HL-60 (cell line): Measurements from ENCODE around the gene RESP18.

Experiments
- DNase-seq, 2 experiments: peaks; one replicate each; pipeline ENCODE4 v3.0.0-alpha.2; 2010 to 2020; ENCODE audit warnings: low read depth in 1 of 2, low spot score in 1 of 2
- H3K27ac ChIP-seq: fragments of 250-450 bp; sonication (Bioruptor Pico); replicated peaks from 2 replicates; pipeline ENCODE4 v1.5.1; 2020; ENCODE audit warnings: mild to moderate bottlenecking, moderate library complexity
- H3K27me3 ChIP-seq: fragments of 250-450 bp; sonication (Bioruptor Pico); 2 replicates; pipeline ENCODE4 v1.5.1; 2021; ENCODE audit warnings: mild to moderate bottlenecking, moderate library complexity; ENCODE audit not compliant: insufficient read depth, poor library complexity, severe bottlenecking
- H3K4me3 ChIP-seq: replicated peaks from 2 replicates; pipeline ENCODE4 v1.5.1; 2011; ENCODE audit warnings: mild to moderate bottlenecking, control low read depth, low read length; ENCODE audit not compliant: insufficient read depth
- GABPA ChIP-seq: IDR thresholded peaks from 2 replicates; pipeline ENCODE4 v1.6.1; 2012; ENCODE audit warnings: low read depth
- POLR2AphosphoS5 ChIP-seq: IDR thresholded peaks from 2 replicates; pipeline ENCODE4 v1.6.1; 2012; ENCODE audit warnings: low read depth
- SPI1 ChIP-seq: IDR thresholded peaks from 2 replicates; pipeline ENCODE4 v1.6.1; 2012; ENCODE audit warnings: low read depth, mild to moderate bottlenecking, borderline replicate concordance
- TF ChIP-seq, protein P1 (sequence below): IDR thresholded peaks from one replicate; pipeline ENCODE4 v1.5.1; 2011; ENCODE audit warnings: low read length, control low read depth, inconsistent platforms; ENCODE audit not compliant: insufficient read depth
- TF ChIP-seq, protein P2 (sequence below): IDR thresholded peaks from 2 replicates; pipeline ENCODE4 v1.6.1; 2012; ENCODE audit warnings: low read depth; ENCODE audit not compliant: insufficient replicate concordance

RESP18 gene

DNA sequence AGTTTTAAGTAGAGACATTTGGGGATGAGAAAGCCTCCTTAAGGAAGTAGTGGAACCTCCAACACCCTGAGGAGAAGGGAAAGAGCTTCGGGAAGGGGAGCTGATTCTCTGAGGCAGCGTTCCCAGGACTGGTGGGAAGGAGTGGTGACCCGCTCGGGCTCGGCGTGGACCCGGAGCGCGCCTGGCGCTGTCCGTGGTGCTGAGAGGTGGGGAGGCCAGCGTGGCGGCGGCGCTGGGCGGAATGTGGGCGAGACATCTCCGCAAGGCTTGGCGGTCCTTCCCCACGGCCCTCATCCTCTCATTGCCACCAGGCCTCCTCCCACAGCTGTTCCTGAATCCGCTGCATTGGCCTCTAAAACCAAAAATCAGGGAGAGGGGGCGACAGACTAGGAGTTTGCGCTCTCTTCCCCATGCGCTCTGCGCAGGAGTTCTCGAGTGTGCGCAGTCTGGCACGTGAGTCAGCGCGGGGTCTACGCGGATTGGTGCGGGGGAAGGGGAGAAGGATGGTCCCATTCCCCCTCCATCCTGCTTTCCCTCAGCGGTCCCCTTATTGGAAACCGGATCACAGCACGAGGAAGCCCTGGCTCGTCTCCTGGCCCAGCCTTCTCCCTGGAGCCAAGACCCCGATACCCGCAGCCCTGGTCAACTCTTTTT is 857 bp downstream of the RESP18 start:
- Histone ChIP-seq H3K27ac (no peak overlapping the region), H3K4me3 (no peak overlapping the region), H3K27me3 (peaks cover 17% of the 10 kb centered on the region)
- no peak for DNase-seq
- TF ChIP-seq, protein P1, sequence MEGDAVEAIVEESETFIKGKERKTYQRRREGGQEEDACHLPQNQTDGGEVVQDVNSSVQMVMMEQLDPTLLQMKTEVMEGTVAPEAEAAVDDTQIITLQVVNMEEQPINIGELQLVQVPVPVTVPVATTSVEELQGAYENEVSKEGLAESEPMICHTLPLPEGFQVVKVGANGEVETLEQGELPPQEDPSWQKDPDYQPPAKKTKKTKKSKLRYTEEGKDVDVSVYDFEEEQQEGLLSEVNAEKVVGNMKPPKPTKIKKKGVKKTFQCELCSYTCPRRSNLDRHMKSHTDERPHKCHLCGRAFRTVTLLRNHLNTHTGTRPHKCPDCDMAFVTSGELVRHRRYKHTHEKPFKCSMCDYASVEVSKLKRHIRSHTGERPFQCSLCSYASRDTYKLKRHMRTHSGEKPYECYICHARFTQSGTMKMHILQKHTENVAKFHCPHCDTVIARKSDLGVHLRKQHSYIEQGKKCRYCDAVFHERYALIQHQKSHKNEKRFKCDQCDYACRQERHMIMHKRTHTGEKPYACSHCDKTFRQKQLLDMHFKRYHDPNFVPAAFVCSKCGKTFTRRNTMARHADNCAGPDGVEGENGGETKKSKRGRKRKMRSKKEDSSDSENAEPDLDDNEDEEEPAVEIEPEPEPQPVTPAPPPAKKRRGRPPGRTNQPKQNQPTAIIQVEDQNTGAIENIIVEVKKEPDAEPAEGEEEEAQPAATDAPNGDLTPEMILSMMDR = no peak
- TF ChIP-seq, protein P2, sequence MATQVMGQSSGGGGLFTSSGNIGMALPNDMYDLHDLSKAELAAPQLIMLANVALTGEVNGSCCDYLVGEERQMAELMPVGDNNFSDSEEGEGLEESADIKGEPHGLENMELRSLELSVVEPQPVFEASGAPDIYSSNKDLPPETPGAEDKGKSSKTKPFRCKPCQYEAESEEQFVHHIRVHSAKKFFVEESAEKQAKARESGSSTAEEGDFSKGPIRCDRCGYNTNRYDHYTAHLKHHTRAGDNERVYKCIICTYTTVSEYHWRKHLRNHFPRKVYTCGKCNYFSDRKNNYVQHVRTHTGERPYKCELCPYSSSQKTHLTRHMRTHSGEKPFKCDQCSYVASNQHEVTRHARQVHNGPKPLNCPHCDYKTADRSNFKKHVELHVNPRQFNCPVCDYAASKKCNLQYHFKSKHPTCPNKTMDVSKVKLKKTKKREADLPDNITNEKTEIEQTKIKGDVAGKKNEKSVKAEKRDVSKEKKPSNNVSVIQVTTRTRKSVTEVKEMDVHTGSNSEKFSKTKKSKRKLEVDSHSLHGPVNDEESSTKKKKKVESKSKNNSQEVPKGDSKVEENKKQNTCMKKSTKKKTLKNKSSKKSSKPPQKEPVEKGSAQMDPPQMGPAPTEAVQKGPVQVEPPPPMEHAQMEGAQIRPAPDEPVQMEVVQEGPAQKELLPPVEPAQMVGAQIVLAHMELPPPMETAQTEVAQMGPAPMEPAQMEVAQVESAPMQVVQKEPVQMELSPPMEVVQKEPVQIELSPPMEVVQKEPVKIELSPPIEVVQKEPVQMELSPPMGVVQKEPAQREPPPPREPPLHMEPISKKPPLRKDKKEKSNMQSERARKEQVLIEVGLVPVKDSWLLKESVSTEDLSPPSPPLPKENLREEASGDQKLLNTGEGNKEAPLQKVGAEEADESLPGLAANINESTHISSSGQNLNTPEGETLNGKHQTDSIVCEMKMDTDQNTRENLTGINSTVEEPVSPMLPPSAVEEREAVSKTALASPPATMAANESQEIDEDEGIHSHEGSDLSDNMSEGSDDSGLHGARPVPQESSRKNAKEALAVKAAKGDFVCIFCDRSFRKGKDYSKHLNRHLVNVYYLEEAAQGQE = peak; percentile 99
- no peak for TF ChIP-seq GABPA
- TF ChIP-seq SPI1 = no peak

- H3K4me3 ChIP-seq = no peak overlapping the region
- TF ChIP-seq, protein P2 = no peak
- TF ChIP-seq SPI1 = no peak
- TF ChIP-seq, protein P1 = no peak
- TF ChIP-seq GABPA = no peak
- TF ChIP-seq POLR2AphosphoS5 = no peak
- H3K27ac ChIP-seq = no peak overlapping the region
- no peak for DNase-seq
- H3K27me3 ChIP-seq = peaks cover 17% of the 10 kb centered on the region
Measured at GRCh38 chr2:219327719-219328118, 4.8 kb downstream of the RESP18 start.

DNA sequence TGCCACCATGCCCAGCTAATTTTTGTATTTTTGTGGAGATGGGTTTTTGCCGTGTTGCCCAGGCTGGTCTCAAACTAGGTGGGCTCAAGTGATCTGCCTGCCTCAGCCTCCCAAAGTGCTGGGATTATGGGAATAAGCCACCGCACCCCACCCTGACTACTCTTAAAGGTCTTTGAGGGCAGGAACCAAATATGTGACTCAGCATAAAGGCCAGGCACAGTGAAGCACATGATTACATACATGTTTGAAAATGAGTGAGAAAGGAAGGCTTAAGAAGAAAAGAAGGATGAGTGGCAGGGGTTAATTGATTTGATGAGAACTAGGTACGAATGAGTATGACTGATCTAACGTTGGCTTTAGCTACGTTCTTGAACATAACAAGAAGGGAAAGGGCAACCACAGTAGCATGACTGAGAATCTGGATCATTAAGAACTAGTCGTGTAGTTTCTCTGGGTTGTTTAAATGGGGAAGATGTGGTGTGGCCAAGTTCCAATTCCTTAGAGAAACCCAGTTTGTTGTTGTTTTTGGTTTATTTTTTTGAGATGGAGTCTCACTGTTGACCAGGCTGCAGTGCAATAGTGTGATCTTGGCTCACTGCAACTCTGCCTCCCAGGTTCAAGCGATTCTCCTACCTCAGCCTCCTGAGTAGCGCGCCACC is 6.8 kb downstream of the RESP18 start:
- TF ChIP-seq, protein P2 = no peak
- TF ChIP-seq, protein P1 = no peak
- no peak for TF ChIP-seq POLR2AphosphoS5
- Histone ChIP-seq H3K4me3 (no peak overlapping the region), H3K27ac (no peak overlapping the region), H3K27me3 (peaks cover 19% of the 10 kb centered on the region)
- no peak for DNase-seq
